Naive thymus-derived CD4-positive, alpha-beta T cell (primary cell): ENCODE measurements around the gene EPB41. TPM values are rescaled to one million over a fixed set of nuclear protein-coding genes. Genes with fewer than 3 reads are reported as not detected.

Experiments
- ATAC-seq: fragments of 150-1000 bp; cut with Tn5 transposase; 2 replicates; pipeline ENCODE4 v1.10.0; 2021; ENCODE audit warnings: mild to moderate bottlenecking, moderate library complexity
- CTCF ChIA-PET: fragments of 350-600 bp; sonication (Branson Sonifier 250); formaldehyde crosslinking; loops from one replicate; lab custom pipeline; 2021; ENCODE audit warnings: antibody characterized with exemption; lab: Charles Lee
- POLR2A ChIA-PET: fragments of 350-600 bp; sonication (Branson Sonifier 250); formaldehyde crosslinking; loops from one replicate; lab custom pipeline; 2021; ENCODE audit warnings: antibody characterized with exemption, inconsistent platforms; lab: Charles Lee
- DNase-seq, 9 donors: peaks; one replicate each; pipeline versions ENCODE4 v3.0.0 to v3.0.0-alpha.2; 2020 to 2022; ENCODE audit warnings: mixed read lengths in 1 of 9
- H3K27ac ChIP-seq: one replicate; pipeline ENCODE4 v1.7.0; 2013; ENCODE audit warnings: mild to moderate bottlenecking, low read depth, low read length, moderate library complexity
- H3K27me3 ChIP-seq, 2 donors: one replicate each; pipeline ENCODE4 v1.7.0; 2013; ENCODE audit warnings: low read length in 2 of 2, mild to moderate bottlenecking in 2 of 2, moderate library complexity in 2 of 2; ENCODE audit not compliant: control insufficient read depth in 2 of 2, insufficient read depth in 2 of 2
- H3K36me3 ChIP-seq, 3 experiments: 1 replicate in 2 of 3; 2 replicates in 1 of 3; pipeline ENCODE4 v1.7.0; 2013; ENCODE audit warnings: low read length in 3 of 3, mild to moderate bottlenecking in 3 of 3, moderate library complexity in 1 of 3; ENCODE audit not compliant: insufficient read depth in 3 of 3, control insufficient read depth in 2 of 3
- H3K4me1 ChIP-seq, 2 donors: one replicate each; pipeline ENCODE4 v1.7.0; 2013; ENCODE audit warnings: low read length in 2 of 2, mild to moderate bottlenecking in 2 of 2, moderate library complexity in 1 of 2; ENCODE audit not compliant: control insufficient read depth in 2 of 2, insufficient read depth in 2 of 2
- H3K4me3 ChIP-seq: 2 replicates; pipeline ENCODE4 v1.7.0; 2013; ENCODE audit warnings: mild to moderate bottlenecking, low read length
- H3K9me3 ChIP-seq, 3 experiments: 1 replicate in 2 of 3; 2 replicates in 1 of 3; pipeline ENCODE4 v1.7.0; 2013; ENCODE audit warnings: low read length in 3 of 3; ENCODE audit not compliant: control insufficient read depth in 2 of 3
- H3K27ac Mint-ChIP-seq, 9 donors: one replicate each; pipeline ENCODE4 v1.8.0; 2020 to 2022; ENCODE audit warnings: mixed read lengths in 9 of 9, mild to moderate bottlenecking in 8 of 9, moderate library complexity in 5 of 9, inconsistent platforms in 2 of 9
- H3K27me3 Mint-ChIP-seq, 5 donors: one replicate each; pipeline ENCODE4 v1.8.0; 2021 to 2022; ENCODE audit warnings: mixed read lengths in 5 of 5, mild to moderate bottlenecking in 1 of 5
- H3K36me3 Mint-ChIP-seq, 5 donors: one replicate each; pipeline ENCODE4 v1.8.0; 2020 to 2022; ENCODE audit warnings: mixed read lengths in 5 of 5, mild to moderate bottlenecking in 3 of 5, inconsistent platforms in 1 of 5
- H3K4me1 Mint-ChIP-seq, 7 donors: one replicate each; pipeline ENCODE4 v1.8.0; 2020 to 2022; ENCODE audit warnings: mixed read lengths in 7 of 7, mild to moderate bottlenecking in 3 of 7, inconsistent platforms in 1 of 7
- H3K4me3 Mint-ChIP-seq, 10 donors: one replicate each; pipeline ENCODE4 v1.8.0; 2020 to 2022; ENCODE audit warnings: mild to moderate bottlenecking in 10 of 10, mixed read lengths in 10 of 10, moderate library complexity in 6 of 10, inconsistent platforms in 2 of 10
- H3K9me3 Mint-ChIP-seq, 11 donors: one replicate each; pipeline ENCODE4 v1.8.0; 2020 to 2022; ENCODE audit warnings: mixed read lengths in 11 of 11, mild to moderate bottlenecking in 4 of 11, inconsistent platforms in 1 of 11, moderate library complexity in 1 of 11
- intact Hi-C, 2 donors: fragments of 100-400 bp; cut with micrococcal nuclease; formaldehyde crosslinking; loops; one replicate each; pipeline ENCODE4 v1.15.1; 2023
- polyA plus RNA-seq, 2 donors: library from polyadenylated mRNA; unstranded; fragments of 300-500 nt; fragmentation: Illumina TruSeq; gene quantifications; one replicate each; pipeline ENCODE4 v1.2.3, GENCODE V29; 2021
- total RNA-seq, 6 experiments: library from RNA in 5 of 6; stranded (reverse) in 5 of 6; gene quantifications; 1 replicate in 5 of 6; 2 replicates in 1 of 6; pipeline ENCODE4 v1.2.3 and lab custom pipeline; 2021 to 2026

EPB41 gene
- total and polyA plus RNA-seq, 7 experiments from 2014 or later = 115 to 325 (median 162) TPM

DNA sequence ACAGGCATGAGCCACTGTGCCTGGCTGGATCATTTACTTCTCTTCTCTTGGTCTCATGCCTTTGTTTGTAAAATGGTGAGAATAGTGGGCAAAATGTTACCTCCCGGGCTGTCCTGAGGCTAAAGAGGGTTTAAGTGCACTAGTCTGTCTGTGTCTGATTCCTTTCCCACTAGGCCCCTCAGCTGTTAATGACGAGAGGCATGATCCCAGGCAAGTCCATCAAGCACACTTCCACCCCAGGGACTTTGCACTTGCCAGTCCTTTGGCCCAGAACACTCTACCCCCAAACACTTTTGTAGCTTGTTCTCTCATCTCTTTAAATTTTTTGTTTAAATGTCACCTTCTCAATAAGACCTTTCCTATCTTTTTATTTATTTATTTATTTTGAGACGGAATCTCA is 13.8 kb upstream of the EPB41 start:
- Mint-ChIP-seq H3K27me3 (no peaks in the 10 kb centered on the region), H3K9me3 (peaks cover 0 to 4% (median 0%) of the 10 kb centered on the region in 11 donors), H3K27ac (no peak overlapping the region), H3K4me1 (peaks cover 21 to 36% (median 34%) of the 10 kb centered on the region in 7 donors), H3K4me3 (no peak overlapping the region), H3K36me3 (peaks cover 0 to 22% (median 5%) of the 10 kb centered on the region in 5 donors)
- no peak for ATAC-seq
- Histone ChIP-seq H3K27me3 (no peaks in the 10 kb centered on the region), H3K27ac (no peak overlapping the region), H3K9me3 (peaks cover 0 to 5% (median 0%) of the 10 kb centered on the region in 3 experiments), H3K4me1 (peaks cover 5 to 6% of the 10 kb centered on the region in 2 donors), H3K36me3 (no peaks in the 10 kb centered on the region), H3K4me3 (no peak overlapping the region)
- intact Hi-C loops = no loop called here
- DNase-seq = no peak
- POLR2A ChIA-PET = interaction anchor here (0.6 to 2.0 kb wide), 3 partner anchors 14 to 229 kb away, joined by 3 to 6 read pairs (median 3); partner anchors contain the start of gene EPB41
- CTCF ChIA-PET = no interaction called here

- Histone ChIP-seq H3K4me1 (peaks cover 5 to 6% of the 10 kb centered on the region in 2 donors), H3K27ac (no peak overlapping the region), H3K4me3 (no peak overlapping the region), H3K36me3 (no peaks in the 10 kb centered on the region), H3K9me3 (peaks cover 0 to 5% (median 0%) of the 10 kb centered on the region in 3 experiments), H3K27me3 (no peaks in the 10 kb centered on the region)
- intact Hi-C loops = no loop called here
- H3K36me3 Mint-ChIP-seq = peaks cover 0 to 21% (median 11%) of the 10 kb centered on the region in 5 donors
- H3K4me3 Mint-ChIP-seq = no peak overlapping the region
- peaks cover 0 to 4% (median 0%) of the 10 kb centered on the region in 11 donors for H3K9me3 Mint-ChIP-seq
- H3K27ac Mint-ChIP-seq = peak overlapping the region in 1 of 9 donors; percentile 48
- no peaks in the 10 kb centered on the region for H3K27me3 Mint-ChIP-seq
- no peak for ATAC-seq
- no peak for DNase-seq
- POLR2A ChIA-PET = interaction anchor here (0.5 to 1.0 kb wide), 3 partner anchors 10 to 120 kb away, joined by 3 to 4 read pairs (median 4); partner anchors contain the start of gene EPB41
- CTCF ChIA-PET = interaction anchor here (0.7 to 1.1 kb wide), 3 partner anchors 17 to 142 kb away, joined by 3 read pairs; no protein-coding TSS in a partner anchor
- peaks cover 16 to 31% (median 24%) of the 10 kb centered on the region in 7 donors for H3K4me1 Mint-ChIP-seq
Observed at GRCh38 chr1:28902738-28903137, 11.6 kb upstream of the EPB41 start.

DNA sequence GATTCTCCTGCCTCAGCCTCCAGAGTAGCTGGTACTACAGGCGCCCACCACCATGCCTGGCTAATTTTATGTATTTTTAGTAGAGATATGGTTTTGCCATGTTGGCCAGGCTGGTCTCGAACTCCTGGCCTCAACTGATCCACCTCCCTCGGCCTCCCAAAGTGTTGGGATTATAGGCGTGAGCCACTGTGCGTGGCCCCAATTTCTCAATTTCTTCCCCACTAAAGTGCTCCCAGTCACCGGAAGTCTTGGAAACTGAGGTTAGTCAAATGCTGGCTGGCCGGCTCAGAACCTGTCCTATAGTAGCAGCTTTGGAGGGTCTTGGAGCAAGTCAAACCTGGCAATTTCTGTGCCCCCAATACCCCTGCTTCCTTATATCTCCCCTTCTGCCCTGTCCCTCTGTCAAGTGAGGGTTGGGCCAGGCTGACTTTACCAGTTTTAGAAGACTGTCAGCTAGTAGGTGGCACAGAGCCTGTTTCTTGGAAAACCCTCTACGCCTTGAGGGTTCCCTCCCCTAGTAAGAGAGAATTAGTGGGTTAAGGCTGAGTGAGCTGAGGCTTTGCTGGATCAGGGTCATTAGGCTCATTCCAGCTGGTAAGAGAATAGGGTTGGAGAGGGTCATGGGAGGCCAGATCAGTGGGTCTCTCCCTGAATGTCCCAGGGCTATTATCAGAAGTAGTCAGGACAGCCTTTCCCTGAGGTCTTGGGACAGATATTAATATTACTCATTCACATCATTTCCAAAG is 8.3 kb upstream of the EPB41 start:
- no peak for DNase-seq
- peaks cover 0 to 21% (median 11%) of the 10 kb centered on the region in 5 donors for H3K36me3 Mint-ChIP-seq
- H3K4me3 ChIP-seq = no peak overlapping the region
- H3K36me3 ChIP-seq = no peaks in the 10 kb centered on the region
- no peaks in the 10 kb centered on the region for H3K27me3 Mint-ChIP-seq
- no peaks in the 10 kb centered on the region for H3K4me1 ChIP-seq
- no peak overlapping the region for H3K4me3 Mint-ChIP-seq
- H3K9me3 ChIP-seq = peaks cover 0 to 5% (median 0%) of the 10 kb centered on the region in 3 experiments
- H3K27me3 ChIP-seq = no peaks in the 10 kb centered on the region
- CTCF ChIA-PET = interaction anchor here (1.0 kb wide), 2 partner anchors 18 to 128 kb away, joined by 3 read pairs; no protein-coding TSS in a partner anchor
- H3K9me3 Mint-ChIP-seq = peaks cover 0 to 4% (median 0%) of the 10 kb centered on the region in 11 donors
- intact Hi-C loops = no loop called here
- H3K27ac Mint-ChIP-seq = no peak overlapping the region
- no peak for ATAC-seq
- no peak overlapping the region for H3K27ac ChIP-seq
- POLR2A ChIA-PET = no interaction called here
- peaks cover 0 to 14% (median 4%) of the 10 kb centered on the region in 7 donors for H3K4me1 Mint-ChIP-seq

DNA sequence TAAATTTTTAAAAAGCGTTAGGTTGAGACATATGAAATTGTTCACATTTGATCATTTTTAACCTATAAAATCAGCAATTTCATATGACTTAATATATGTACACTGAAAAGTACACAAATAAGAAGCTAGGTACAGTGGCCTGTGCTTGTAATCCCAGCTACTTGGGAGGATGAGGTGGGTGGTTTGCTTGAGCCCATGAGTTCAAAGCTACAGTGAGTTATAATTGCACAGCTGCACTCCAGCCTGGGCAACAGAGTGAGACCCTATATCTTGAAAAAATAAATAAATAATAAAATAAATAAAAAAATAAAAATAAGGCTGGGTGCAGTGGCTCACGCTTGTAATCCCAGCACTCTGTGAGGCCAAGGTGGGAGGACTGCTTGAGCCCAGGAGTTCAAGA is 5.2 kb upstream of the EPB41 start:
- Histone ChIP-seq H3K36me3 (no peaks in the 10 kb centered on the region), H3K27ac (no peak overlapping the region), H3K27me3 (no peaks in the 10 kb centered on the region), H3K4me3 (no peak overlapping the region), H3K9me3 (peaks cover 0 to 4% (median 0%) of the 10 kb centered on the region in 3 experiments), H3K4me1 (peaks cover 6 to 8% of the 10 kb centered on the region in 2 donors)
- no peaks in the 10 kb centered on the region for H3K27me3 Mint-ChIP-seq
- ATAC-seq = no peak
- intact Hi-C loops = no loop called here
- DNase-seq = no peak
- no peak overlapping the region for H3K4me3 Mint-ChIP-seq
- H3K36me3 Mint-ChIP-seq = peaks cover 0 to 11% (median 6%) of the 10 kb centered on the region in 5 donors
- ChIA-PET CTCF (interaction anchor here (0.6 kb wide), 2 partner anchors 635 to 1472 kb away, joined by 3 read pairs; no protein-coding TSS in a partner anchor), POLR2A (interaction anchor here (1.1 kb wide), 1 partner anchor 10 kb away, joined by 4 read pairs; no protein-coding TSS in a partner anchor)
- no peak overlapping the region for H3K27ac Mint-ChIP-seq
- peaks cover 0 to 2% (median 0%) of the 10 kb centered on the region in 11 donors for H3K9me3 Mint-ChIP-seq
- H3K4me1 Mint-ChIP-seq = peaks cover 0 to 21% (median 10%) of the 10 kb centered on the region in 7 donors

DNA sequence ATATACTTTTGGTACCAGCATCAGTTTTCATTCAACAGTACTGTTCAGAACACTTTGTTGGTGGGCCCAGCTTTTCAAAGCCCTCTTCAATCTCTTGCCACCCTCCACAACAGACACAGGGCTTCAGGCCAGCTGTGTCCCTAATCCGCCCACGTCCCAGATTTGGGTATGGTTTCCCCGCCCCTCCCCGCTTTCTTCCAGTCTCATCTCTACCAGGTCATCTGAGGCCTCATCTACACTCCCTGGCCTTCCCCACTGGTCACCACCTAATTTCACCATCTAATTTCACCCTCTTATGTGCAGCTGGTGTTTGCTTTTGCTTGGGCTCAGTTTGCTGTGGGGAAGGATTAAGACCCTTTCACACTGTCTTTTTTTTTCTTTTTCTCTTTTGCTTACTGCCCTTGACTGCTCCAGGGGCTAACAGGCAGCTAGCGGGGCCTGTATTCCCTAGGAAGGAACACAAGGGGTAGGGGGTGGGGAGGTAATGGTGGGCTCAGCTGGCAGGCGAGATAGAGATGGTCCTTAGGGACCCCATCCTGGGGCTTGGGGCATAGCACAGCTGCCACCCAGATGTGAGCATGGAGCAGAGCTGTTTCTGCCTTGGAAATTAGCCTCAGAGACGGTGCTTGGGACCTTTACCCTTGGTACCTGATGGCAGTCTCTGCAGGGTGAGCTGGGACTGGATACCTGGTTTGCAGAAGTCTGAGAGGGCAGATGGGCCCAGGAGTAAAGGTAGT is 3.8 kb upstream of the EPB41 start:
- Mint-ChIP-seq H3K27me3 (no peaks in the 10 kb centered on the region), H3K36me3 (peaks cover 0 to 6% (median 6%) of the 10 kb centered on the region in 5 donors), H3K4me1 (peaks cover 1 to 22% (median 11%) of the 10 kb centered on the region in 7 donors), H3K4me3 (no peak overlapping the region), H3K27ac (peak overlapping the region in 5 of 9 donors; percentile 14 to 76 (median 32)), H3K9me3 (no peaks in the 10 kb centered on the region)
- ChIA-PET CTCF (no interaction called here), POLR2A (no interaction called here)
- Histone ChIP-seq H3K4me1 (peaks cover 6 to 8% of the 10 kb centered on the region in 2 donors), H3K27me3 (no peaks in the 10 kb centered on the region), H3K9me3 (no peaks in the 10 kb centered on the region), H3K27ac (no peak overlapping the region), H3K4me3 (no peak overlapping the region), H3K36me3 (peaks cover 0 to 4% (median 0%) of the 10 kb centered on the region in 3 experiments)
- intact Hi-C loops = loop anchor here in 1 of 2 donors (10.0 kb wide), 1 partner anchor 1456 kb away; no protein-coding TSS in a partner anchor
- ATAC-seq = no peak
- no peak for DNase-seq

DNA sequence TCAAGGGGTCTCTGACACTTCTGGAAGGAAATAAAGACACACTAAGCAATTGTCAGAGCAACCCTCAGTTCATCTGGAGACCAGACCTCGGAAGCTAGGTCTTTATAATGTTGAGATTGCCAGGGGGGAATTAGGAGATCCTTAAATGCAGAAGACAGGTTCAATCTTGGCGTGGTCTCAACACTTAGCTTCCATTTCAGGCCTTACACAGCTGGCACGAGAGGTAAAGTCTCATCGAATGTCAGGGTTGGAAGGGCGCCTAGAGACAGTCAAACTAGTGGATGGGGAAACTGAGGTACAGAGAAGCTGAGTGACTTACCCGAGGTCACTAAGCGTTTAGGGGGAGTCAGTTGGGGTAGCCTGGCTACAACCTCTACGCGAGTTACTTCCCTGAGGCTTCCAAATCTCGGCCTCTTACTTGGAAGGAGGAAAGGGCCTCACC is 562 bp upstream of the EPB41 start:
- Histone ChIP-seq H3K36me3 (peaks cover 0 to 4% (median 0%) of the 10 kb centered on the region in 3 experiments), H3K4me3 (peak overlapping the region; percentile 91), H3K27ac (peak overlapping the region; percentile 73), H3K9me3 (no peaks in the 10 kb centered on the region), H3K4me1 (peaks cover 28 to 31% of the 10 kb centered on the region in 2 donors), H3K27me3 (no peaks in the 10 kb centered on the region)
- POLR2A ChIA-PET = interaction anchor here (0.5 to 5.8 kb wide), 25 partner anchors 8 to 268 kb away, joined by 3 to 49 read pairs (median 4); partner anchors contain the start of genes GMEB1, RNU11 and SRSF4
- CTCF ChIA-PET = interaction anchor here (0.7 to 1.7 kb wide), 4 partner anchors 13 to 120 kb away, joined by 3 to 8 read pairs (median 3); no protein-coding TSS in a partner anchor
- H3K4me1 Mint-ChIP-seq = peaks cover 27 to 47% (median 32%) of the 10 kb centered on the region in 7 donors
- peak overlapping the region; percentile 82 to 94 (median 88) for H3K27ac Mint-ChIP-seq
- no peak for DNase-seq
- H3K4me3 Mint-ChIP-seq = peak overlapping the region; percentile 87 to 100 (median 91)
- peaks cover 0 to 12% (median 0%) of the 10 kb centered on the region in 5 donors for H3K36me3 Mint-ChIP-seq
- intact Hi-C loops = loop anchor here (1.0 to 10.0 kb wide), 4 partner anchors 29 to 1459 kb away; no protein-coding TSS in a partner anchor
- no peaks in the 10 kb centered on the region for H3K9me3 Mint-ChIP-seq
- no peaks in the 10 kb centered on the region for H3K27me3 Mint-ChIP-seq
- ATAC-seq = no peak
